ENCODE results near the gene FRMD4B.

DNA sequence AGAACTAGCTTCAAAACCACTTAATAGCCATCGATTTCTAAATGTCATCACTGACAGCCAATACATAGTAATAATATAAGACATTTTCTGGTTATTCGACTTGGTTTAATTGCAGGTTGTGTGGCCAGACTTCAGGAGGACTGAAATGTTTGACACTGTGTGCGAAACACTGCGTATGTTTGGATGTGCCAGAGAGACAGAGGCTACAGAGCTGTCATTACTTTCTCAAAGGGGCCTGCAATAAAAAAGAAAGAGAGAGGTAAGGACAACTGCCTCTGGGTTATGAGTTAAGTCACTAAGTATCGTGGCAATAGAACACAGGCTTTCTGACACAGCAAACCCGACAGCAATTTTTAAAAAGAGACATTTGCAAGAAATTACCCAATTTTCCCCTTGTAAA is 264.4 kb downstream of the FRMD4B start:
- TF ChIP-seq, protein P1, sequence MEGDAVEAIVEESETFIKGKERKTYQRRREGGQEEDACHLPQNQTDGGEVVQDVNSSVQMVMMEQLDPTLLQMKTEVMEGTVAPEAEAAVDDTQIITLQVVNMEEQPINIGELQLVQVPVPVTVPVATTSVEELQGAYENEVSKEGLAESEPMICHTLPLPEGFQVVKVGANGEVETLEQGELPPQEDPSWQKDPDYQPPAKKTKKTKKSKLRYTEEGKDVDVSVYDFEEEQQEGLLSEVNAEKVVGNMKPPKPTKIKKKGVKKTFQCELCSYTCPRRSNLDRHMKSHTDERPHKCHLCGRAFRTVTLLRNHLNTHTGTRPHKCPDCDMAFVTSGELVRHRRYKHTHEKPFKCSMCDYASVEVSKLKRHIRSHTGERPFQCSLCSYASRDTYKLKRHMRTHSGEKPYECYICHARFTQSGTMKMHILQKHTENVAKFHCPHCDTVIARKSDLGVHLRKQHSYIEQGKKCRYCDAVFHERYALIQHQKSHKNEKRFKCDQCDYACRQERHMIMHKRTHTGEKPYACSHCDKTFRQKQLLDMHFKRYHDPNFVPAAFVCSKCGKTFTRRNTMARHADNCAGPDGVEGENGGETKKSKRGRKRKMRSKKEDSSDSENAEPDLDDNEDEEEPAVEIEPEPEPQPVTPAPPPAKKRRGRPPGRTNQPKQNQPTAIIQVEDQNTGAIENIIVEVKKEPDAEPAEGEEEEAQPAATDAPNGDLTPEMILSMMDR (IDR thresholded peaks at IDR 0.05; ENCODE audit: low read length) = no peak
- TF ChIP-seq EZH2 (IDR thresholded peaks at IDR 0.05; ENCODE audit: borderline replicate concordance, low read length) = no peak

Measured in OCI-LY1 (cell line).